ENCODE data around the gene ICAM1.
"Not testable (repeated sequence)": the region's sequence is repeated elsewhere in the genome, so short reads cannot be mapped to it uniquely, and the experiment has no call there.

Gene ICAM1

DNA sequence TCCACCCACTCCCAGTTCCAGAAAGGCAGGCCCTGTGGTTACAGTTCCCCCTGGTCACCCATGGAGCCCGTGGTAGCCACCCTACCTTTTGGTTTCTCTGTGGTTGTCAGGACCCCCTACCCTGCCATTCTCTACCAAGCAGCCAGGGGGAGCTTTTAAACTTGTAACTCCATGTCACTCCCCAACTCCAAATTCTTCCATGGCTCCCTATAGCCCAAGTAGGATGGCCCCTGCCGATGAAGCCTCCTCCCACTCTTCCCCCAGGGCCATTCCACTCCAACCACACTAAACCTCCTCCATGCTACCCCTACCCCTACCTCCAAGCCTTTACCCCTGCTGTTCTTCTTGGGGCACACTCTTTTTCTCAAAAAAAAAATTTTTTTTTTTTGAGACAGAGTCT is 42.0 kb upstream of the ICAM1 start:
- peaks cover 0 to 22% of the 10 kb centered on the region in 2 donors for H3K4me1 ChIP-seq (ENCODE audit: control insufficient read depth in 1 of 2, insufficient read depth in 2 of 2, low read length in 2 of 2)
- H3K4me3 ChIP-seq (ENCODE audit: low read depth in 1 of 2, low read length in 2 of 2) = no peak overlapping the region
- H3K9ac ChIP-seq (ENCODE audit: low read depth in 1 of 2, low read length in 2 of 2) = no peak overlapping the region
- H3K27me3 ChIP-seq (ENCODE audit: control insufficient read depth in 1 of 2, insufficient read depth in 2 of 2, low read length in 2 of 2) = no peaks in the 10 kb centered on the region
- no peak overlapping the region for H3K27ac ChIP-seq (ENCODE audit: low read depth, low read length)
- H3K36me3 ChIP-seq (ENCODE audit: control insufficient read depth in 1 of 2, insufficient read depth in 2 of 2, low read length in 2 of 2) = peaks cover 0 to 5% of the 10 kb centered on the region in 2 donors
- H3K9me3 ChIP-seq (ENCODE audit: control insufficient read depth in 1 of 2, low read length in 2 of 2) = no peaks in the 10 kb centered on the region

DNA sequence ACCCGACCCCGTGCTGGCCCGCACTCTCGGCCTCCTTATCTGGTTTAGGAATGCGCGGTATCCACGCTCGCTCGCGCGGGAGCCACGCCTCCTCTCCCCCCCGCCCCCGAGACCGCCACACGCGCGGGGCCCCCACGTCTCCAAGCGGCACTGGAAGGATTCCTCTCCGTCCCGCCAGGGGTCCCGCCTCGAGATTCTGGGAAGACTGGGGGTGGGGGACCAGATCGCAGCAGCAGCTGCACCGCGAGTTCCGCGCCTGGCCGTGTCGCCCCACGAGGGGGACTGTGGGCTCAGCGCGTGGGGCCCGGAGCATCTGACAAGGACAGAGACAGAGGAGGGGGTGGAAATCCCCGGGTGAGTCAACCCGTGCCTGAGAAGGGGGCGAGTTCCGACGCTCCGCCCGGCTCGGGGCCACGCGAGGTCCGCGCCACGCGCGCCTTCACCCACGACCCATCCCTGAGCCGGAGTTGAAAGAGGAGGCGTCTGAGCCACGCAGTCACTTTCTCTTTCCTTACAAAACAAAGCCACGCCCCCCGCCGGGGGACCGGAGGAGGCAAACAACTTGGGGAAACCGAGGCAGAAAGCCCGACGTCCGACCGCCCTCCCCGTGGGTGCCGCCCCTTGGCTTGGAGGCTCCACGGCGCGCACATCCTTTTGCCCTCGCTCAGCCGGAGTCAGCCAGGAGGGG is 40.6 kb upstream of the ICAM1 start:
- Histone ChIP-seq H3K9ac (ENCODE audit: low read depth in 1 of 2, low read length in 2 of 2) (peak overlapping the region; percentile 66 to 74), H3K27me3 (ENCODE audit: control insufficient read depth in 1 of 2, insufficient read depth in 2 of 2, low read length in 2 of 2) (no peaks in the 10 kb centered on the region), H3K9me3 (ENCODE audit: control insufficient read depth in 1 of 2, low read length in 2 of 2) (no peaks in the 10 kb centered on the region), H3K4me1 (ENCODE audit: control insufficient read depth in 1 of 2, insufficient read depth in 2 of 2, low read length in 2 of 2) (peaks cover 0 to 22% of the 10 kb centered on the region in 2 donors), H3K36me3 (ENCODE audit: control insufficient read depth in 1 of 2, insufficient read depth in 2 of 2, low read length in 2 of 2) (no peaks in the 10 kb centered on the region), H3K27ac (ENCODE audit: low read depth, low read length) (peak overlapping the region; percentile 73), H3K4me3 (ENCODE audit: low read depth in 1 of 2, low read length in 2 of 2) (peak overlapping the region; percentile 81)

DNA sequence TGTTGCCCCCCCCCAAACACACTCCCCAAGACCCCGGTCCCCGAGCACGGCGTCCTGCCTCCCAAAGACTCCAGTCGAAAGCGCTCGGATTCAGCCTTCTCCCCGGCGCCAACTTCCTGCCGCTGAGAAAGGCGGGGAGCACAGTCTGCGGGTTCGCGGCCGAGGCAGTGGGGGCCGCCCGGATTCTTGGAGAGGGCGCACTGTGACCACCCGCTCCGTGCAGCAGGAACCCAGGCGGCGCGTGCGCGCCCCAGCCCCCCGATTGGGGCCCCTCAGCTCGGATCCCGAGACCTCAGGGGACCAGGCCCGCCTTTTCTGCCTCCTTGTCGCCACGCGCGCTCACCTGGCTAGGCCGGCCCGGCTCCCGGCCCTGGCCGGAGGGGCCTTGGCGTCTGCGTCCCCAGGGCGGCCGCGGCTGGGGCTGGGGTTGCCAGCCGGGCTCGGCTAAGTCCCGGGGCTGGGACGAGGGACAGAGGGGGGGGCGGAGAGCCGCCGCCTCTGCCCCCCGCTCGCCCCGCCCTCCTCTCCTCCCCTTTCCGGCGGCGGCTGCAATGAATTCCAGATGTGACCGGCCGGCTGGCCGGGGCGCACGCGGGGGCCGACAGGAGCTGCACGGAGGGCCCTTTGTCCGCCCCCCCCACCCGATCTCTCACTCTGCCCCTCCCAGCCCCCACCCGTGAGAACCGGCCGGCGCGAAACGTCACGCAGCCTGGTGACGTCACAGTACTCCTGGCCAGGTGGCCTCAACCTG is 39.9 kb upstream of the ICAM1 start, which contains the start of gene S1PR2:
TSS of gene S1PR2 (minus strand) at position 471 of the 751 bp plus-strand sequence. CDS start 6,426 bp downstream, outside the sequence.
- Histone ChIP-seq H3K9me3 (ENCODE audit: control insufficient read depth in 1 of 2, low read length in 2 of 2) (no peaks in the 10 kb centered on the region), H3K36me3 (ENCODE audit: control insufficient read depth in 1 of 2, insufficient read depth in 2 of 2, low read length in 2 of 2) (no peaks in the 10 kb centered on the region), H3K27me3 (ENCODE audit: control insufficient read depth in 1 of 2, insufficient read depth in 2 of 2, low read length in 2 of 2) (no peaks in the 10 kb centered on the region), H3K9ac (ENCODE audit: low read depth in 1 of 2, low read length in 2 of 2) (peak within 1 kb of the TSS; percentile 66 to 74), H3K4me3 (ENCODE audit: low read depth in 1 of 2, low read length in 2 of 2) (peak within 1 kb of the TSS; percentile 81), H3K4me1 (ENCODE audit: control insufficient read depth in 1 of 2, insufficient read depth in 2 of 2, low read length in 2 of 2) (peaks cover 0 to 26% of the 10 kb centered on the region in 2 donors), H3K27ac (ENCODE audit: low read depth, low read length) (peak within 1 kb of the TSS; percentile 73)

DNA sequence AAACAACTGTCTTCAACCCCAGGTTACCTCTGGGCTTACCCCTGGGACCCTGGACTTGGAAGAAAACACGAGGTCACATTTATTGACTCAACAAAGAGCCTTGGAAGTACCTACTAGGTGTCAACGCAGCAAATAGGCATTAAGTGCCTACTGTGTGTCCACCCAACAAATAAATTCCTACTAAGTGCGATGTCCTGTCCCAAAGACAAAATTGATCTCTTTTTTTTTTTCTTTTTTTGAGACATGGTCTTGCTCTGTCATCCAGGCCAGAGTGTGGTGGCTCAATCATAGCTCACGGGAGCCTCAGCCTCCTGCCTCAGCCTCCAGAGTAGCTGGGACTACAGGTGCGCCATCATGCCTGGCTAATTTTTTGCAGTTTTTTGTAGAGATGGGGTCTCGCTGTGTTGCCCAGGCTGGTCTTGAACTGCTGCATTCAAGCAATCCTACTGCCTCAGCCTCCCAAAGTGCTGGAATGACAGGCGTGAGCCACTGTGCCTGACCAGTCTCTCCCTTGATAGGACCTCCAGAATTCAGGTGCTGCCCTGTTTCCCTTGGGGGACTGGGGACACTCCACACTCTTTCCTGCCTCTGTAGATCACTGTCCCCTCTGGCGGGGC is 39.2 kb upstream of the ICAM1 start:
- Histone ChIP-seq H3K4me3 (ENCODE audit: low read depth in 1 of 2, low read length in 2 of 2) (peak overlapping the region; percentile 81), H3K27ac (ENCODE audit: low read depth, low read length) (no peak overlapping the region), H3K36me3 (ENCODE audit: control insufficient read depth in 1 of 2, insufficient read depth in 2 of 2, low read length in 2 of 2) (no peaks in the 10 kb centered on the region), H3K9ac (ENCODE audit: low read depth in 1 of 2, low read length in 2 of 2) (peak overlapping the region in 1 of 2 donors; percentile 74), H3K9me3 (ENCODE audit: control insufficient read depth in 1 of 2, low read length in 2 of 2) (no peaks in the 10 kb centered on the region), H3K27me3 (ENCODE audit: control insufficient read depth in 1 of 2, insufficient read depth in 2 of 2, low read length in 2 of 2) (no peaks in the 10 kb centered on the region), H3K4me1 (ENCODE audit: control insufficient read depth in 1 of 2, insufficient read depth in 2 of 2, low read length in 2 of 2) (peaks cover 0 to 26% of the 10 kb centered on the region in 2 donors)

DNA sequence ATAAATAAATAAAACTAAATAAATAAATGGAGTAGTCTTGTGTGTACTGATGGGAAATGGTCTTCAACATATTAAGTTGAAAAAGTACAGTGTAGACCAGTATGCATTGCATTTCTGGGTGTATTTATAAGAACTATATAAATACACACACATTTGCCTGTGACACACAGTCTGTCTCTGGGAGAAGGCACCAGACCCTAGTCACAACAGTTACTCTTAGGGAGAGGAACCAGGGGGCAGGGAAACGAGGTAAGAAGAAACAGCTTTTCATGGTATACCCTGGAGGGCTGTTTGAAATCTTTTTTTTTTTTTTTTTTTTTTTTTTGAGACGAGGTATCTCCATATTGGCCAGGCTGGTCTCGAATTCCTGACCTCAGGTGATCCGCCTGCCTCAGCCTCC is 37.0 kb upstream of the ICAM1 start:
- no peak overlapping the region for H3K27ac ChIP-seq (ENCODE audit: low read depth, low read length)
- H3K9me3 ChIP-seq (ENCODE audit: control insufficient read depth in 1 of 2, low read length in 2 of 2) = no peaks in the 10 kb centered on the region
- peaks cover 0 to 20% of the 10 kb centered on the region in 2 donors for H3K4me1 ChIP-seq (ENCODE audit: control insufficient read depth in 1 of 2, insufficient read depth in 2 of 2, low read length in 2 of 2)
- H3K4me3 ChIP-seq (ENCODE audit: low read depth in 1 of 2, low read length in 2 of 2) = no peak overlapping the region
- no peaks in the 10 kb centered on the region for H3K36me3 ChIP-seq (ENCODE audit: control insufficient read depth in 1 of 2, insufficient read depth in 2 of 2, low read length in 2 of 2)
- H3K27me3 ChIP-seq (ENCODE audit: control insufficient read depth in 1 of 2, insufficient read depth in 2 of 2, low read length in 2 of 2) = no peaks in the 10 kb centered on the region
- H3K9ac ChIP-seq (ENCODE audit: low read depth in 1 of 2, low read length in 2 of 2) = no peak overlapping the region

DNA sequence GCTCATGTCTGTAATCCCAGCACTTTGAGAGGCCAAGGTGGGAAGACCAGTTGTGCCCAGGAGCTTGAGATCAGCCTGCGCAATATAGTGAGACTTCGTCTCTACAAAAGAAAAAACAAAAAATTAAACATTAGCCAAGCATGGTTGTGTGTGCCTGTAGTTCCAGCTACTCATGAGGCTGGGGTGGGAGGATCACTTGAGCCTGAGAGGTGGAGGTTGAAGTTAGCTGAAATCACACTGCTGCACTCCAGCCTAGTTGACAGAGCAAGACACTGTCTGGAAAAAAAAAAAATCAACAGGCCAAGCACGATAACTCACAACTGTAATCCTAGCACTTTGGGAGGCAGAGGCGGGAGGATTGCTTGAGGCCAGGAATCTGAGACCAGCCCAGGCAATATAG is 35.9 kb upstream of the ICAM1 start:
- Histone ChIP-seq H3K9ac (ENCODE audit: low read depth in 1 of 2, low read length in 2 of 2) (no peak overlapping the region), H3K27me3 (ENCODE audit: control insufficient read depth in 1 of 2, insufficient read depth in 2 of 2, low read length in 2 of 2) (no peaks in the 10 kb centered on the region), H3K4me3 (ENCODE audit: low read depth in 1 of 2, low read length in 2 of 2) (no peak overlapping the region), H3K36me3 (ENCODE audit: control insufficient read depth in 1 of 2, insufficient read depth in 2 of 2, low read length in 2 of 2) (no peaks in the 10 kb centered on the region), H3K27ac (ENCODE audit: low read depth, low read length) (no peak overlapping the region), H3K9me3 (ENCODE audit: control insufficient read depth in 1 of 2, low read length in 2 of 2) (no peaks in the 10 kb centered on the region), H3K4me1 (ENCODE audit: control insufficient read depth in 1 of 2, insufficient read depth in 2 of 2, low read length in 2 of 2) (peaks cover 0 to 11% of the 10 kb centered on the region in 2 donors)

DNA sequence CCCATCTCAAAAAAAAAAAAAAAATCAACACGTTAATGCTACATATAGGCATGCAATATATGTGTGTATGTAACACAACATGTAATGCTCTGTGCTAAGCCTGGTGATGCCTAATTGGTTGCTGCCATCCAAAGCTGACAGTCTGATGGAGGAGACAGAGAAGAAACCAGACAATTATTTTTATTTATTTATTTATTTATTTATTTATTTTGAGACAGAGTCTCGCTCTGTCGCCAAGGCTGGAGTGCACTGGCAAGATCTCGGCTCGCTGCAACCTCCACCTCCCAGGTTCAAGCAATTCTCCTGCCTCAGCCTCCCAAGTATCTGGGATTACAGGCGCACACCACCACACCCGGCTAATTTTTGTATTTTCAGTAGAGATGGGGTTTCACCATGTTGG is 35.5 kb upstream of the ICAM1 start:
- H3K9ac ChIP-seq (ENCODE audit: low read depth in 1 of 2, low read length in 2 of 2); H3K4me3 ChIP-seq (ENCODE audit: low read depth in 1 of 2, low read length in 2 of 2); H3K36me3 ChIP-seq (ENCODE audit: control insufficient read depth in 1 of 2, insufficient read depth in 2 of 2, low read length in 2 of 2); H3K27me3 ChIP-seq (ENCODE audit: control insufficient read depth in 1 of 2, insufficient read depth in 2 of 2, low read length in 2 of 2); H3K27ac ChIP-seq (ENCODE audit: low read depth, low read length); H3K4me1 ChIP-seq (ENCODE audit: control insufficient read depth in 1 of 2, insufficient read depth in 2 of 2, low read length in 2 of 2); H3K9me3 ChIP-seq (ENCODE audit: control insufficient read depth in 1 of 2, low read length in 2 of 2): not testable (repeated sequence)

DNA sequence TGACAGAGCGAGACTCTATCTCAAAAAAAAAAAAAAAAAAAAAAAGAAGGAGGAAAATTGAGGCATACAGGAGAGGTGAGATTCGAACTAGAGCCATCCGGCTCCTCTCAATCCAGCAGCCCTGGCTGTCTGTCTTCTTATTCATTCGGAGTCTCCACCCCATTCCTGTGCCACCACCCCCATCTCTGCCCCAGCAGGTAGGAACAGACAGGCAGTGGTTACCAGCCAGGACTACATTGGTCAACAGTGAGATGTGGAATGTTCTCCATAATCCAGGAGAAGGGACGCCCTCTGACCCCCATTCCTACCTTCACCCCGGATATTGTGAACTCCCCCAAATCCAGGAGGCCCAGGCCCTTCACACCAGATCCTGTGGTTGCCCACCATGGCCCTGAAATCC is 33.2 kb upstream of the ICAM1 start:
- H3K27ac ChIP-seq (ENCODE audit: low read depth, low read length) = peak overlapping the region; percentile 11
- H3K9ac ChIP-seq (ENCODE audit: low read depth in 1 of 2, low read length in 2 of 2) = no peak overlapping the region
- no peaks in the 10 kb centered on the region for H3K36me3 ChIP-seq (ENCODE audit: control insufficient read depth in 1 of 2, insufficient read depth in 2 of 2, low read length in 2 of 2)
- no peak overlapping the region for H3K4me3 ChIP-seq (ENCODE audit: low read depth in 1 of 2, low read length in 2 of 2)
- H3K27me3 ChIP-seq (ENCODE audit: control insufficient read depth in 1 of 2, insufficient read depth in 2 of 2, low read length in 2 of 2) = no peaks in the 10 kb centered on the region
- H3K4me1 ChIP-seq (ENCODE audit: control insufficient read depth in 1 of 2, insufficient read depth in 2 of 2, low read length in 2 of 2) = peaks cover 0 to 4% of the 10 kb centered on the region in 2 donors
- H3K9me3 ChIP-seq (ENCODE audit: control insufficient read depth in 1 of 2, low read length in 2 of 2) = no peaks in the 10 kb centered on the region

DNA sequence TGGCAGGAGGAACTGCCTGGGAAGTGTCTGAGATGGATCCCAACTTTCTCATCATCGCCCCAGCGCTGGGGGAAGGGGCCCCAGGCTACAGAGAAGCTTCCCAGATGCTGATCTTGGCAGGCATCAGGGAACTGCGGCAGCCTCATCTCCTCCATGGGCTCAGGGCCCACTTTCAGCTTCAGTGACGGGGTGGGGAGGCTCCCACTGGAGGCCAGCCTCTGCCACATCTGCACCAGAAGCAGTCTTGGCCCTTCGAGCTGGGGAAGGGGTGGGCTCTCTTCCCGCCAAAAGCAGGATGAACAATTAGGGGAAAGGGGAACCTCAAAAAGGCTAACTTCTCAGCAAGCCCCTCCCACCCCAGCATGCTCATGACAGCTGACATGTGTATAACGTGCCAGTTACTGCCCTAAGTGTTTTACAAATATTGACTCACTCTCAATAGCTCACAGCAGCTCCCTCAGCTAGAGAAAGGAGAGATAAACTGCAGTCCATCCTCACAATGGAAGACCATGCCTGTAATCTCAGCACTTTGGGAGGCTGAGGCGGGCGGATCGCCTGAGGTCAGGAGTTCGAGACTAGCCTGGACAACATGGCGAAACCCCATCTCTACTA is 32.6 kb upstream of the ICAM1 start:
- Histone ChIP-seq H3K27ac (ENCODE audit: low read depth, low read length) (no peak overlapping the region), H3K9ac (ENCODE audit: low read depth in 1 of 2, low read length in 2 of 2) (no peak overlapping the region), H3K27me3 (ENCODE audit: control insufficient read depth in 1 of 2, insufficient read depth in 2 of 2, low read length in 2 of 2) (no peaks in the 10 kb centered on the region), H3K4me3 (ENCODE audit: low read depth in 1 of 2, low read length in 2 of 2) (no peak overlapping the region), H3K36me3 (ENCODE audit: control insufficient read depth in 1 of 2, insufficient read depth in 2 of 2, low read length in 2 of 2) (no peaks in the 10 kb centered on the region), H3K4me1 (ENCODE audit: control insufficient read depth in 1 of 2, insufficient read depth in 2 of 2, low read length in 2 of 2) (peaks cover 0 to 4% of the 10 kb centered on the region in 2 donors), H3K9me3 (ENCODE audit: control insufficient read depth in 1 of 2, low read length in 2 of 2) (no peaks in the 10 kb centered on the region)
